ACHN (cell line): ENCODE measurements around the gene PYGO2.

Experiments
- DNase-seq: peaks from one replicate; pipeline ENCODE4 v3.0.0-alpha.2; 2015
- in situ Hi-C: cut with HindIII; loops from 2 replicates; pipeline ENCODE4 v1.10.0; 2017; ENCODE audit warnings: low sequenced_read_pairs, low pct_ligation_motif_present, low pct_unique_long_range_greater_than_20kb

The PYGO2 gene

DNA sequence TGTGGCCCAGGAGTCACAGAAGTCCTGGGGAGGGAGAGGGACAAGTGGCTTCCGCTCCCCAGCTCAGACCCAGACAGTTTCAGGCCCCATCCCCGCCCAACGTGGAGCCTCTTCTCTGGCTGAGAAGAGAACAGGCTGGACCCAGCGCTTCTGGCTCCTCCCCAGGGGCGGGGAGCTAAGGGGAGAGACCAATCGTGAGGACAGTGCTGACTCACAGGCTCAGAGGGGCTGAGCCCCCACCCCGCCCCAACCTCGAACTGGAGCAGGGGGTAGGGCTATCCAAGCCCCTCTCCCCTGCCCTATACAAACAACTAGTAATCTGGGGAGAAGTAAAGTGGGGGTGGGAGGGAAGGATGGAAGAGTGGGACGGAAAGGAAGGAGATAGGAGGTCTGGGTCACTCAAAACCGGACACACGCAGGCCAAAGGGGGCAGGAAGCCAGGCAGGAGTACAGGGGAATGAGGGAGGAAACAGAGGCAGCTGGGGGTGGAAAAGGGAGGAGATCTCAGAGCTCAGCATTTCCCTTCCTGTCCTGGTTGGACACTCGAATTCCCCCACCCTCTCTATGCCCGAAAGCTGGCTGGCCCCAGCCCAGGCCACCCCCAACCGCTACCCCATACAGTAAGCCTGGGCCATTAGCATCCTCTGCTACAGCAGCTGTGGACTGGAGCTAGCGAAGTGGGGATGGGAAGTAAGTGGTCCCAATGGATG, 9.2 kb upstream of the PYGO2 start, which contains the start of gene SHC1:
TSS of gene SHC1 (minus strand) at position 117 of the 710 bp plus-strand sequence. CDS start 221 bp downstream, outside the sequence.
- DNase-seq = peak; percentile 97
- in situ Hi-C loops = no loop called here

- in situ Hi-C loops = no loop called here
- DNase-seq = no peak
Observed at GRCh38 chr1:154969860-154970452, 8.4 kb upstream of the PYGO2 start.

DNA sequence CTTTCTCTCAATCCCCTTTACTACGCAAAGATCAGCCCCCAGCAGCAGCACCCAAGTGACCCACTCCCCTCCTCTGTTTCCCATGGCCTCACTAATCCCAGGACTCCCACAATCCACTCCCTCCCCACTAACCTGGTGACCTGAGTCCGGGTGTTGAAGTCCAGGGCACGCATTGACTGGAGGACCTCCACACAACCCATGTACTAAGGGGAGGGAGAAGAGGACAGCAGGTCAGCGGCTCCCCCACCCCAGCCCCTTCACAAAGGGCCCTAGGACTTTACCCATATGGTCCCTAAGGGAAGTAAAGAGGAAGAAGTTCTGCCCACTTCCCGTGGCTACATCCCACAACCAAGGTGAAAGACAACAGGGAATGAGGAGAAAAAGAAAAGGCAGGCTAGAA, 7.7 kb upstream of the PYGO2 start:
- in situ Hi-C loops = no loop called here
- DNase-seq = no peak

DNA sequence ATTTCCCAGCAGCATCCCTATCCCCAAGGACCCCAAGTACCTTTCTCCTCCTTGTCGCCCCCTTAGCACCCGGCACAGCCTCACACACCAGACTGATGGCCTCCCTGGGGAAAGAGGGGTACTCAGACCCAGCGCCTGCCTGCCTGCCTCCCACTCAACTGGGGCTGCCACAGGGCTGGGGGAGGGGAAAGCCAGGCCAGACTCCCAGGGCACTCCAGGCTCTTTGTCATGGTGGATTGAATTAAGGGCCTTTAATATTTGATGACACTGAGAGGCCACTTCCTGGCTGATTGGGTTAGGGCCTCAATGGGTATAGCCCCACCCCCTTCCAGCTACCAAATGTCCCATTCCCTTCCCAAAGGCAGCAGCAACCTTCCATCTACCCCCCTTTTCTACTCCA, 7.1 kb upstream of the PYGO2 start:
- DNase-seq = no peak
- in situ Hi-C loops = no loop called here

GRCh38 chr1:154967331-154967950, 5.9 kb upstream of the PYGO2 start:
- in situ Hi-C loops = no loop called here
- no peak for DNase-seq

DNA sequence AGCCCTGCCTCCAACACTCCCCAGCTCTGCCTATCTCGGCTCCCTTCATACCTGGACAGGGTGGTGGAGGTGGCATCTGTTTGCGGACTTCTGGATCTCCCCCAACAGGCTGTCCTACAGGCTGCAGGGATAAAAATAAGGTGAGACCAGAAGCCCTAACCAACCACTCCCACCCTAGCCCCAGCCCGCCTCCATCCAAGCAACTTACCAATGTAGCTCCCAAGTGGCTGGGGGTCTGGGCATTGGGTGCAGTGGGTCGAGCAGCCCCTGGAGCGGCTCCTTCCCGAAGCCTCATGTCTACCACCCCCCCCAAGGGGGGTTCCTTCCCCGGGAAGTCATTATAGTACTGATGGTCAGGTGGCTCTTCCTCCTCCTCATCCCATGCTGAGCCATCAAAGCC, 4.5 kb upstream of the PYGO2 start:
- no peak for DNase-seq
- in situ Hi-C loops = no loop called here

DNA sequence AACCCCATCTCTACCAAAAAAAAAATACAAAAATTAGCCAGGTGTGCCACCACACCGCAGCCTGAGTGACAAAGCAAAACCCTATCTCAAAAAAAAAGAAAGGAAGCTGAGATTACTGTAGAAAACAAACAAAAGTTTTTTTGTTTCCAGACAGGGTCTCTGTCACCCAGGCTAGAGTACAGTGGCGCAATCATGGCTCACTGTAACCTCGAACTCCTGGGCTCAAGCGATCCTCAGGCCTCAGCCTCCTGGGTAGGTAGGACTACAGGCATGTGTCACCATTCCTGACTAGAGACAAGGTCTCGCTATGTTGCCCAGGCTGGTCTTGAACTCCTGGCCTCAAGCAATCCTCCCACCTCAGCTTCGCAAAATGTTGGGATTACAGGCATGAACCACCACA, 2.8 kb upstream of the PYGO2 start:
- in situ Hi-C loops = no loop called here
- DNase-seq = no peak

- in situ Hi-C loops = no loop called here
- DNase-seq = no peak
Observed at GRCh38 chr1:154963643-154964042, 2.1 kb upstream of the PYGO2 start.

DNA sequence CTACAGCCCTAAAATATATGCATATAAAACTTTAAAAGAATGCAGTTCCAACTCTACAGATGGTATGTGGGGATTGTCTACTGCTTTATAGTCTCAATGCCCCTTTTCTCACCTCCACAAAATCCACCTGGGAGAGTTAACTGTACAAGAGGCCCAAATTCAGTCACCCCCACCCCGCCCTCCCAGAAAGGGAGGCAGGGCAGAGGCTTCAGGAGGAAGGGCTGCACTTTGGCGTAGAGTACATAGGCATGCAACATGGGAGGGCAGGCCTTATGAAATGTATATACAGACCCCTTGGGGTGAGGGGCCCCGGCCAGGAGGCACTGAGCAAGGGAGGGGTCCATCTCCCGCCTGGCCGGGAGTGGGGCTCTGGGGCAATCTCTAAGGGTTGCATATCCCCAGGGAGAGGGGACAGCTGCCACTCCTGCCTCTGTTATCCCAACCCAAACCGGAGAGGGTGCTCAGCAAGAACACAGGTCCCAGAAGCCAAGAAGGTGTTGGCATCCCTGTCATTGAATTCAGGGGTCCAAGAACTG, 1.3 kb upstream of the PYGO2 start:
- in situ Hi-C loops = no loop called here
- no peak for DNase-seq

DNA sequence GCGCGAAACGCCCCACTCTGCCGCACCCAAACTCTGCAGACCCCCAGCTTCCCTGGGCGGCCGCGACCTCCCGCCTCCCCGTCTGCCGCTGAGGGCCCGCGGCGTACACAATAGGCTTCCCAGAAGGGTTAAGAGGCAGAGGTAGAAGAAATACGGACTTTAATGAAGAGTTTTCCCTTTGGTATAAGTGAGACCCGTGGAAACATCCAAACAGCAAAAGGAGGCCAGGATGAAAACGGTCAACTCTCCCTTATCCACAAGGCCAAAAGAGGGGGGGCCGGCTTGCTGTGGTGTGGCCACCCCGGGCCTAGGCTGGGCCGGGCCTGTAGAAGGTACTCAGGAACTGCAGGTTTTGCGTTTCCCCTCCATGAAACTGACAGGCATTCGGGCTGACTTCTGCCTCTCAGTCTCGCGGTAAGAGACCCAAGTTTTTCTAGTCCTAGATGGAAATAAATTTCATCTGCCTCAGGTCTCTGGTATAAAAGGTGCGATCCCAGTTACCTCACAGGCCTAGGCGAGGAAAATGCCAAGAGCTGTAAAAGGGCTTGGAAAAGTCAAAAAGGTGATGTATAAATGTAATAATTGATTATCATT, 671 bp upstream of the PYGO2 start:
- peak; percentile 44 for DNase-seq
- in situ Hi-C loops = no loop called here

DNA sequence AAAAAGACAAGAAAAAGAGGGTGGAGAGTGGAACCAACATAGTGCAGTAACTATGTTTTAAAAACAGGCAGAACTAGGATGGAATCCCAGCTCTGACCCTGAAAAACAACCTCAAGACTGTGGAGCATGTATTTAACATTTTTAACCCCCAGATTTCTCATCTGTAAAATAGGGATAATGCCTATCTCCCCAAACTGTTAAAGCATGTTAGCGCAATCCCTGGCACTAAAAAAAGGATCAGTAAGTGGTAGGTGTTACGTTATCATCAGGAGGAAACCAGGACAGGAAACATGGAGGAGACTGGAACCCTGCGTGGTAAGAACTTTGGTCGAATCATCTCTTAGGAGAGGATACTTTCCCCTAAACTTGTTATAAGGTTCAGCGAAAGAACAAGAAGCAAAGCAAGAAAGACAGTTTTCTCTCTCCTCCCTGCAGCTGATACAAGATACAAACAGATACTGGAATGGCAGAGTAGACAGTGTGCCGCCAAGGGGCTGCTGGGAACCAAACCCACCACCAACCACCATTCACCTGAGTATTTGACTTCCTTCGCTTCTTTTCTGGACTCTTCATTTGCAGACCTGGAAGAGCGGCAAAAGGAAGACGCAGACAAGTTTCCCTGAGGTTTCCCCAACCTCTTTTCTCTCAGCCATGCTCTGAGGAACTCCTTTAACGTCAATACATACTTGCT, 991 bp downstream of the PYGO2 start:
- in situ Hi-C loops = no loop called here
- DNase-seq = no peak

DNA sequence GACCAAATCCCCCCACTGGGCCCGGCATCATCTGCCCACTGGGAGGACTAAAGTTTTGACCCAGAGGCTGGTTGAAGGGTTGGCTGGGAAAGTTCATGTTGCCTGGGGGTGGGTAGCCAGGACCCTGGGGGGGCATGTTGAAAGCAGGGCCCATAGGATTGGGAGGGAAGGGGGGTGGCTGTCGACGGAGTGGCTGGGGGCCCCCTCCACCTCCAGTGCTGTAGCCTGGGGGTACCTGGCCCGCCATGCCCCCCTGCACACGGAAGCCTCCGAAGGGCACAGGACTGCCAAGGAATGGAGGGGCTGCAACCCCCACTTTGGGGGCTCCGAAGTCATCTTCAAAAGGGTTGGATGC, 2.2 kb downstream of the PYGO2 start:
- in situ Hi-C loops = no loop called here
- DNase-seq = no peak

GRCh38 chr1:154958681-154959425, 2.7 kb downstream of the PYGO2 start:
- DNase-seq = no peak
- in situ Hi-C loops = no loop called here

GRCh38 chr1:154958036-154958435, 3.5 kb downstream of the PYGO2 start:
- DNase-seq = no peak
- in situ Hi-C loops = no loop called here

- DNase-seq = no peak
- in situ Hi-C loops = no loop called here
Observed at GRCh38 chr1:154957091-154957657, 4.4 kb downstream of the PYGO2 start.

DNA sequence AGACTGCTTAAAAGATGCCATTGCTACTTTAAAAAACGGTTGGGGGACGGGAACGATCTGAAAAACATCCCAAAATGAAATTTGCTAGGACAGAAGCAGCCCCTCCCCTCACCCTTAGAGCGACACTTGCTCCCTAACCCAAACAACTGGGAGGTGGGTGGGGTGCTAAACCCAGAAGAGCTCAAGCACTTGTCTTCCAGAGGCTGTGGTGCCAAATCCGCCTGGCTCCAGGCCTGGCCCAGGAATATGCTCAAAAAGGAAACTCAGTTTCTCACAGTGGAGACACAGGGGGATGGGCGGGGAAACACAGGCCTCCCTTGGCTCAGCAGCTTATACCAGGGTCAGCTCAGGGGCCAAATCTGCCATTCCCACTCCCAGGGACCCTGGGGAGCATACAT, 5.0 kb downstream of the PYGO2 start:
- DNase-seq = no peak
- in situ Hi-C loops = no loop called here

DNA sequence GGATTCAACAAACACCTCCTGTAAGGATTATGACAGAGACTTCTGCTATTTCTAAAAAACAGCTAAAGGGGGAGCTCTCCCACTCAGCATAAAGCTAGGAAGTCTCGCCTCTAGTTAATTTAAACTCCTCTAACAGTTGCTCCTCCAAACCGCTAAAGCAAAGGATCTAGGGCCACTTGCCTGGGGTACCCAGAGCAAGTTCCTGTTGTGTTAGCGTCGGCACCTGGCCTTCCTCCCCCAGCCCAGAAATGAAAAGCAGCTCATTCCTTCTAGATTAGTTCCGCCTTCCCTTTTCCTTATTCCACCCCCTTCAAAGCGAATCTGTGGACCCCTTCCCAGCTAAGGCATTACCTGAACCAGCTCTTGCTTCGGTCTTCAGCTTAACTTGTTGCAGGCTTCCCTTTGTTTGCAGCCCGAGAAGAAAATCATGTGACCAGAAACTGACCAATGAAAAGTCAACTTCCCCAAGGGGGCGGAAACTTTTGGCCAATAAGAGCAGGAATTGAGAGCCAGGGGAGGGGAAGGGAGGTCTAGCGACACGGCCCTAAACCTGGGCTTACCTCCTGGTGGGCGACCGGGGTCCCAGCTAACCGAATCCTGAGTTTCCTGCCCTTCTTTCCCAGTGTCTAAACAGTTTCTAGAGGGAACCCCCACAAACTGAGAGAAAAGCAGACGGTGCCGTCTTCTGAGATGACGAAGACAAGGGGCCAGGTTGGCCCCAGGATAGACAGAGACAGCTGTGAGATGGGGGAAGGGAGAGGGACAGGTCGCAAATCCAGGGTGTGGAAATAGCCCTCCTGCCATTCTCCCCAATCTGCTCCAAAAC, 5.7 kb downstream of the PYGO2 start, which contains the start of gene PBXIP1:
TSS of gene PBXIP1 (minus strand) at position 382 of the 826 bp plus-strand sequence. CDS start 2,378 bp downstream, outside the sequence.
- DNase-seq = peak; percentile 93

More for the DNA sequence above, 5.7 kb downstream of the PYGO2 start, which contains the start of gene PBXIP1:
- in situ Hi-C loops = no loop called here
